CD14-positive monocyte (primary cell): Measurements from ENCODE around the gene PTPRD. TPM values are rescaled to one million over a fixed set of nuclear protein-coding genes. Genes with fewer than 3 reads are reported as not detected.

ENCODE experiments used
- DNase-seq, 3 donors: peaks; one replicate each; pipeline ENCODE4 v3.0.0-alpha.2; 2011 to 2022
- H2AFZ ChIP-seq: 2 replicates; pipeline ENCODE4 v1.6.0; 2012; ENCODE audit warnings: mild to moderate bottlenecking, low read depth, low read length, inconsistent platforms; ENCODE audit not compliant: insufficient read depth, poor library complexity, severe bottlenecking
- H3K27ac ChIP-seq, 2 donors: 1 replicate in 1 of 2; 2 replicates in 1 of 2; pipeline ENCODE4 v1.5.1; 2012 to 2013; ENCODE audit warnings: low read length in 2 of 2, control low read depth in 1 of 2, inconsistent platforms in 1 of 2, low read depth in 1 of 2, mild to moderate bottlenecking in 1 of 2
- H3K27me3 ChIP-seq, 2 donors: one replicate each; pipeline versions ENCODE4 v1.6.0 to v1.6.1; 2011 to 2013; ENCODE audit warnings: low read length in 2 of 2; ENCODE audit not compliant: control insufficient read depth in 2 of 2, insufficient read depth in 2 of 2
- H3K36me3 ChIP-seq, 2 donors: replicated peaks in 1 of 2; 1 replicate in 1 of 2; 2 replicates in 1 of 2; pipeline versions ENCODE4 v1.5.1 to v1.6.1; 2012 to 2013; ENCODE audit warnings: low read length in 2 of 2, control low read depth in 1 of 2, inconsistent platforms in 1 of 2, mild to moderate bottlenecking in 1 of 2; ENCODE audit not compliant: insufficient read depth in 2 of 2, control insufficient read depth in 1 of 2
- H3K4me1 ChIP-seq, 2 donors: 1 replicate in 1 of 2; 2 replicates in 1 of 2; pipeline versions ENCODE4 v1.5.1 to v1.6.1; 2012 to 2013; ENCODE audit warnings: low read length in 2 of 2, control low read depth in 1 of 2, inconsistent platforms in 1 of 2, mild to moderate bottlenecking in 1 of 2, moderate library complexity in 1 of 2; ENCODE audit not compliant: insufficient read depth in 2 of 2, control insufficient read depth in 1 of 2
- H3K4me2 ChIP-seq: replicated peaks from 2 replicates; pipeline ENCODE3; 2012; ENCODE audit warnings: low read length, moderate library complexity, mild to moderate bottlenecking; ENCODE audit not compliant: poor library complexity, severe bottlenecking; ENCODE audit errors: extremely low read depth
- H3K4me3 ChIP-seq, 3 experiments: fragments of 200-600 bp in 1 of 3; sonication (generic) in 1 of 3; replicated peaks in 1 of 3; 1 replicate in 2 of 3; 2 replicates in 1 of 3; pipeline ENCODE4 v1.5.1; 2011 to 2013; ENCODE audit warnings: low read length in 3 of 3, mild to moderate bottlenecking in 3 of 3, control low read depth in 2 of 3, low read depth in 2 of 3, inconsistent platforms in 1 of 3, moderate library complexity in 1 of 3
- H3K79me2 ChIP-seq: 2 replicates; pipeline ENCODE4 v1.6.0; 2012; ENCODE audit warnings: mild to moderate bottlenecking, control low read depth, inconsistent platforms, low read length, moderate library complexity; ENCODE audit not compliant: insufficient read depth
- H3K9ac ChIP-seq: 2 replicates; pipeline ENCODE4 v1.6.0; 2017; ENCODE audit warnings: low read length, mild to moderate bottlenecking; ENCODE audit not compliant: insufficient read depth, poor library complexity, severe bottlenecking
- H3K9me3 ChIP-seq, 2 donors: replicated peaks in 1 of 2; 1 replicate in 1 of 2; 2 replicates in 1 of 2; pipeline versions ENCODE4 v1.5.1 to v1.6.1; 2012 to 2013; ENCODE audit warnings: low read length in 2 of 2, control low read depth in 1 of 2; ENCODE audit not compliant: control insufficient read depth in 1 of 2, insufficient read depth in 1 of 2
- H4K20me1 ChIP-seq: 2 replicates; pipeline ENCODE4 v1.6.0; 2012; ENCODE audit warnings: mild to moderate bottlenecking, low read length, control low read depth, moderate library complexity; ENCODE audit not compliant: insufficient read depth
- H3K27ac Mint-ChIP-seq, 7 donors: one replicate each; pipeline ENCODE4 v1.8.0; 2020; ENCODE audit warnings: mild to moderate bottlenecking in 7 of 7, mixed read lengths in 7 of 7, moderate library complexity in 6 of 7, inconsistent platforms in 2 of 7
- H3K27me3 Mint-ChIP-seq, 3 donors: one replicate each; pipeline ENCODE4 v1.8.0; 2021 to 2022; ENCODE audit warnings: low read depth in 3 of 3, mild to moderate bottlenecking in 3 of 3, mixed read lengths in 3 of 3, moderate library complexity in 3 of 3, inconsistent platforms in 1 of 3
- H3K36me3 Mint-ChIP-seq, 2 donors: one replicate each; pipeline ENCODE4 v1.8.0; 2020; ENCODE audit warnings: mixed read lengths in 2 of 2, inconsistent platforms in 1 of 2, mild to moderate bottlenecking in 1 of 2
- H3K4me1 Mint-ChIP-seq: one replicate; pipeline ENCODE4 v1.8.0; 2020; ENCODE audit warnings: mild to moderate bottlenecking, mixed read lengths
- H3K4me3 Mint-ChIP-seq, 2 donors: one replicate each; pipeline ENCODE4 v1.8.0; 2020; ENCODE audit warnings: mild to moderate bottlenecking in 2 of 2, mixed read lengths in 2 of 2, moderate library complexity in 1 of 2
- H3K9me3 Mint-ChIP-seq, 7 donors: one replicate each; pipeline ENCODE4 v1.8.0; 2020 to 2022; ENCODE audit warnings: mixed read lengths in 7 of 7, mild to moderate bottlenecking in 6 of 7, moderate library complexity in 6 of 7, inconsistent platforms in 2 of 7
- WGBS: methylation state at CpG from one replicate; pipeline ENCODE4 v1.1.5; 2013; ENCODE audit warnings: missing lambda C conversion rate; ENCODE audit not compliant: insufficient coverage; 5-methylcytosine and 5-hydroxymethylcytosine counted together
- intact Hi-C, 2 donors: fragments of 100-400 bp; cut with micrococcal nuclease; formaldehyde crosslinking; loops; one replicate each; pipeline versions ENCODE4 v1.15.0 to v1.15.1; 2023
- polyA plus RNA-seq, 3 donors: library from polyadenylated mRNA; depleted of rRNA in 1 of 3; unstranded in 2 of 3; stranded (reverse) in 1 of 3; fragments of 300-500 nt in 2 of 3; fragments of >200 nt in 1 of 3; fragmentation: Illumina TruSeq in 2 of 3; gene quantifications; 1 replicate in 2 of 3; 2 replicates in 1 of 3; pipeline ENCODE4 v1.2.3, GENCODE V29; 2012 to 2021
- TF ChIP-seq, protein P1 (sequence below): fragments of 200-600 bp; IDR thresholded peaks from one replicate; pipeline ENCODE4 v1.8.0; 2022; ENCODE audit warnings: antibody characterized with exemption, mild to moderate bottlenecking

The PTPRD gene
- polyA plus RNA-seq, 3 donors: not detected

DNA sequence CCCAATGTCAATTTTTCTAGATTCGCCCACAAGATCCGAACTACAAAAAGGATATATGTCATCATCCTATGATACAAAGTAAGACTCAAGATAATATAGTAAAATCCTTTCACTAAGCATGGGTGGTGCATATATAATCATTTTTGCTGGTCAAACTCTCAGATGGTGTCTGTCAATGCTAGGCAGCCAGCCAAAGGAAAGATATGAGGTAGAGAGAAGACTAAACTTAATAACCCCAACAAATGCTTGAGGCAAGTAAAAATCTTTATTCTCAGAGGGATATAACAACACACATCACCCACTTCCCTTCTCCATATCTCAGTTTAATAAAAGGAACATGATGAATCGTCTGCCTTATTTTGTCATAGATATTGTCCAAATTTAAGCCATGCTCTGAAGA is 1972.0 kb downstream of the PTPRD start:
- peaks cover 0 to 4% (median 0%) of the 10 kb centered on the region in 7 donors for H3K9me3 Mint-ChIP-seq
- no peaks in the 10 kb centered on the region for H4K20me1 ChIP-seq
- no peaks in the 10 kb centered on the region for H3K36me3 Mint-ChIP-seq
- no peaks in the 10 kb centered on the region for H3K4me1 ChIP-seq
- H3K9me3 ChIP-seq: peaks cover 0 to 3% of the 10 kb centered on the region in 2 donors
- H3K4me3 ChIP-seq: no peak overlapping the region
- H3K27me3 ChIP-seq: peaks cover 0 to 2% of the 10 kb centered on the region in 2 donors
- intact Hi-C loops: no loop called here
- H3K36me3 ChIP-seq: no peaks in the 10 kb centered on the region
- no peaks in the 10 kb centered on the region for H3K4me1 Mint-ChIP-seq
- no peak overlapping the region for H3K4me3 Mint-ChIP-seq
- TF ChIP-seq, protein P1, sequence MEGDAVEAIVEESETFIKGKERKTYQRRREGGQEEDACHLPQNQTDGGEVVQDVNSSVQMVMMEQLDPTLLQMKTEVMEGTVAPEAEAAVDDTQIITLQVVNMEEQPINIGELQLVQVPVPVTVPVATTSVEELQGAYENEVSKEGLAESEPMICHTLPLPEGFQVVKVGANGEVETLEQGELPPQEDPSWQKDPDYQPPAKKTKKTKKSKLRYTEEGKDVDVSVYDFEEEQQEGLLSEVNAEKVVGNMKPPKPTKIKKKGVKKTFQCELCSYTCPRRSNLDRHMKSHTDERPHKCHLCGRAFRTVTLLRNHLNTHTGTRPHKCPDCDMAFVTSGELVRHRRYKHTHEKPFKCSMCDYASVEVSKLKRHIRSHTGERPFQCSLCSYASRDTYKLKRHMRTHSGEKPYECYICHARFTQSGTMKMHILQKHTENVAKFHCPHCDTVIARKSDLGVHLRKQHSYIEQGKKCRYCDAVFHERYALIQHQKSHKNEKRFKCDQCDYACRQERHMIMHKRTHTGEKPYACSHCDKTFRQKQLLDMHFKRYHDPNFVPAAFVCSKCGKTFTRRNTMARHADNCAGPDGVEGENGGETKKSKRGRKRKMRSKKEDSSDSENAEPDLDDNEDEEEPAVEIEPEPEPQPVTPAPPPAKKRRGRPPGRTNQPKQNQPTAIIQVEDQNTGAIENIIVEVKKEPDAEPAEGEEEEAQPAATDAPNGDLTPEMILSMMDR: no peak
- H3K4me2 ChIP-seq: no peak overlapping the region
- no peak overlapping the region for H2AFZ ChIP-seq
- no peak overlapping the region for H3K27ac Mint-ChIP-seq
- DNase-seq: no peak
- H3K9ac ChIP-seq: no peak overlapping the region
- WGBS: no CpG with 5 or more reads among the region's 3 CpGs
- H3K27me3 Mint-ChIP-seq: peaks cover 2 to 6% (median 2%) of the 10 kb centered on the region in 3 donors
- no peak overlapping the region for H3K27ac ChIP-seq
- H3K79me2 ChIP-seq: no peaks in the 10 kb centered on the region

DNA sequence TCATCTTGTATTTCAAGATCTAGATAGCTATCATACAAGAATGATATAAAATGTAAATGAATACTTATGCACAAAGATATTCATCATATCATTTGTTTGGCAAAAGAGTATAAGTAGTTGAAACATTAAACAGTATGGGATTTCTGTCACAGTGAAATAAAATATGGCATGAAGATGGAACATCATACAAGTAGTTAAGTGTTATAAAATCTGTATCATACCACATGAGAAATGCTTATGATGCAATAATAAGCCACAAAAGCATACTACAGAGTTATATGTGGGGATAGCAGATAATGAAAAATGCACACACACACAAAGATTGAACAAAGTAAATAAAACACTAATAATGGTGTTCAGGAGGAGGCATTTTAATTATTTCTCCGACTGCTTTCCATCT is 1975.2 kb downstream of the PTPRD start:
- WGBS: no CpG with 5 or more reads among the region's 1 CpG
- Mint-ChIP-seq H3K27ac (no peak overlapping the region), H3K4me1 (no peaks in the 10 kb centered on the region), H3K4me3 (no peak overlapping the region), H3K27me3 (peaks cover 2 to 4% (median 2%) of the 10 kb centered on the region in 3 donors), H3K36me3 (no peaks in the 10 kb centered on the region), H3K9me3 (peaks cover 0 to 2% (median 0%) of the 10 kb centered on the region in 7 donors)
- Histone ChIP-seq H3K27me3 (peaks cover 0 to 2% of the 10 kb centered on the region in 2 donors), H3K4me1 (no peaks in the 10 kb centered on the region), H3K79me2 (no peaks in the 10 kb centered on the region), H2AFZ (no peak overlapping the region), H3K9ac (no peak overlapping the region), H3K4me2 (no peak overlapping the region), H4K20me1 (no peaks in the 10 kb centered on the region), H3K36me3 (no peaks in the 10 kb centered on the region), H3K4me3 (no peak overlapping the region), H3K9me3 (no peaks in the 10 kb centered on the region), H3K27ac (no peak overlapping the region)
- intact Hi-C loops: no loop called here
- TF ChIP-seq, protein P1: no peak
- no peak for DNase-seq
